Embryonic facial prominence (tissue), 1 donor: ENCODE measurements around the gene SH3BP2.

Experiments used
- DNase-seq: peaks from one replicate; pipeline ENCODE4 v3.0.0-alpha.2; 2016; ENCODE audit errors: extremely low spot score

The SH3BP2 gene

GRCh38 chr4:2856266-2856665 is 63.4 kb downstream of the SH3BP2 start:
- DNase-seq = no peak

GRCh38 chr4:2857349-2857927 is 64.6 kb downstream of the SH3BP2 start:
- no peak for DNase-seq

- no peak for DNase-seq
Measured at GRCh38 chr4:2858451-2859217, 65.7 kb downstream of the SH3BP2 start.

GRCh38 chr4:2859514-2859913 is 66.6 kb downstream of the SH3BP2 start:
- no peak for DNase-seq

- DNase-seq = no peak
Measured at GRCh38 chr4:2860391-2861348, 67.8 kb downstream of the SH3BP2 start.

- DNase-seq = no peak
Measured at GRCh38 chr4:2861631-2862436, 68.9 kb downstream of the SH3BP2 start.

- DNase-seq = no peak
Measured at GRCh38 chr4:2862528-2862927, 69.6 kb downstream of the SH3BP2 start.

- DNase-seq = no peak
Measured at GRCh38 chr4:2863649-2864048, 70.8 kb downstream of the SH3BP2 start.

- no peak for DNase-seq
Measured at GRCh38 chr4:2865196-2865780, 72.4 kb downstream of the SH3BP2 start.

- no peak for DNase-seq
Measured at GRCh38 chr4:2866160-2866861, 73.4 kb downstream of the SH3BP2 start.

GRCh38 chr4:2866891-2867290 is 74.0 kb downstream of the SH3BP2 start:
- DNase-seq = no peak

GRCh38 chr4:2867758-2868491 is 75.0 kb downstream of the SH3BP2 start:
- DNase-seq = no peak

GRCh38 chr4:2868877-2869487 is 76.1 kb downstream of the SH3BP2 start:
- no peak for DNase-seq

- DNase-seq = no peak
Measured at GRCh38 chr4:2869659-2870058, 76.8 kb downstream of the SH3BP2 start.

GRCh38 chr4:2870082-2870481 is 77.2 kb downstream of the SH3BP2 start:
- no peak for DNase-seq

- no peak for DNase-seq
Measured at GRCh38 chr4:2871466-2871865, 78.6 kb downstream of the SH3BP2 start.

- DNase-seq = no peak
Measured at GRCh38 chr4:2871911-2872310, 79.0 kb downstream of the SH3BP2 start.

GRCh38 chr4:2873329-2873728 is 80.4 kb downstream of the SH3BP2 start:
- DNase-seq = no peak

- no peak for DNase-seq
Measured at GRCh38 chr4:2874861-2875260, 82.0 kb downstream of the SH3BP2 start.
